Left renal pelvis (tissue), 4 donors: ENCODE measurements around the gene MYL12A. TPM values are rescaled to one million over a fixed set of nuclear protein-coding genes. Genes with fewer than 3 reads are reported as not detected.
"Not testable (repeated sequence)": the region's sequence is repeated elsewhere in the genome, so short reads cannot be mapped to it uniquely, and the experiment has no call there.

Source experiments
- DNase-seq, 4 donors: peaks; one replicate each; pipeline ENCODE4 v3.0.0-alpha.2; 2013; ENCODE audit warnings: low read depth in 4 of 4, low spot score in 3 of 4
- polyA plus RNA-seq, 4 donors: library from polyadenylated mRNA; unstranded; fragments of 120-200 nt; gene quantifications; one replicate each; pipeline ENCODE4 v1.2.1, GENCODE V29; 2013; ENCODE audit not compliant: insufficient read length in 4 of 4

The MYL12A gene
- polyA plus RNA-seq = 100 to 1,000 TPM; 374 to 461 (median 411) TPM

- peak; percentile 94 to 99 (median 96) for DNase-seq
Observed at GRCh38 chr18:3247240-3248061, at the start of gene MYL12A. TSS of gene MYL12A (plus strand) at chr18:3247801. CDS start at chr18:3253248, 5,447 bp downstream.

GRCh38 chr18:3198260-3198860 lies 49.2 kb upstream of the MYL12A start:
- DNase-seq = not testable (repeated sequence)

- DNase-seq = no peak
Observed at GRCh38 chr18:3199942-3200645, 47.5 kb upstream of the MYL12A start.

GRCh38 chr18:3205239-3205638 lies 42.4 kb upstream of the MYL12A start:
- no peak for DNase-seq

GRCh38 chr18:3207565-3207964 lies 40.0 kb upstream of the MYL12A start:
- no peak for DNase-seq

- DNase-seq = no peak
Observed at GRCh38 chr18:3209859-3210569, 37.6 kb upstream of the MYL12A start.

- no peak for DNase-seq
Observed at GRCh38 chr18:3211236-3211992, 36.2 kb upstream of the MYL12A start.

GRCh38 chr18:3212657-3213056 lies 34.9 kb upstream of the MYL12A start:
- DNase-seq = no peak

- no peak for DNase-seq
Observed at GRCh38 chr18:3213300-3214059, 34.1 kb upstream of the MYL12A start.

- no peak for DNase-seq
Observed at GRCh38 chr18:3214855-3215637, 32.6 kb upstream of the MYL12A start.

- DNase-seq = no peak
Observed at GRCh38 chr18:3216987-3217386, 30.6 kb upstream of the MYL12A start.

GRCh38 chr18:3217948-3218647 lies 29.5 kb upstream of the MYL12A start:
- no peak for DNase-seq

- no peak for DNase-seq
Observed at GRCh38 chr18:3218819-3219218, 28.8 kb upstream of the MYL12A start.

- no peak for DNase-seq
Observed at GRCh38 chr18:3219241-3219630, 28.4 kb upstream of the MYL12A start.

GRCh38 chr18:3219631-3220335 lies 27.8 kb upstream of the MYL12A start, which contains the start of gene MYOM1:
TSS of gene MYOM1 (minus strand) at chr18:3219968. CDS start at chr18:3215223, 4,745 bp downstream.
- DNase-seq = no peak

GRCh38 chr18:3220868-3221267 lies 26.7 kb upstream of the MYL12A start:
- not testable (repeated sequence) for DNase-seq

- DNase-seq = no peak
Observed at GRCh38 chr18:3221496-3221895, 26.1 kb upstream of the MYL12A start.
